ENCODE data around the gene CYP4Z1.
"Not testable (repeated sequence)": the region's sequence is repeated elsewhere in the genome, so short reads cannot be mapped to it uniquely, and the experiment has no call there.

The CYP4Z1 gene
- 0 to 0.15 (median 0) reads per million in 4 donors for total RNA-seq

GRCh38 chr1:47067097-47067594, at the start of gene CYP4Z1:
TSS of gene CYP4Z1 (plus strand) at chr1:47067231. CDS start at chr1:47067491, 260 bp downstream.
- no peak for DNase-seq

- DNase-seq = no peak
These were observed 46.0 kb upstream of the CYP4Z1 start for GRCh38 chr1:47021070-47021469.

GRCh38 chr1:47023268-47024140, 43.5 kb upstream of the CYP4Z1 start, which contains the start of gene CYP4X1:
TSS of gene CYP4X1 (plus strand) at chr1:47023669. CDS start at chr1:47023818, 149 bp downstream.
- DNase-seq = no peak

GRCh38 chr1:47024141-47024801, 42.8 kb upstream of the CYP4Z1 start:
- DNase-seq = no peak

- no peak for DNase-seq
These were observed 36.7 kb upstream of the CYP4Z1 start for GRCh38 chr1:47030170-47030805.

GRCh38 chr1:47031059-47031458, 36.0 kb upstream of the CYP4Z1 start:
- no peak for DNase-seq

- no peak for DNase-seq
These were observed 35.4 kb upstream of the CYP4Z1 start for GRCh38 chr1:47031585-47031984.

GRCh38 chr1:47036764-47037163, 30.3 kb upstream of the CYP4Z1 start:
- DNase-seq = no peak

GRCh38 chr1:47059376-47059775, 7.7 kb upstream of the CYP4Z1 start:
- DNase-seq = no peak

- DNase-seq = not testable (repeated sequence)
These were observed 2.0 kb downstream of the CYP4Z1 start for GRCh38 chr1:47069080-47069479.

GRCh38 chr1:47069509-47069908, 2.5 kb downstream of the CYP4Z1 start:
- not testable (repeated sequence) for DNase-seq

- peak in 1 of 5 donors; percentile 17 for DNase-seq
These were observed 22.3 kb downstream of the CYP4Z1 start for GRCh38 chr1:47089356-47089755.

GRCh38 chr1:47091476-47091875, 24.4 kb downstream of the CYP4Z1 start:
- DNase-seq = not testable (repeated sequence)

- no peak for DNase-seq
These were observed 37.8 kb downstream of the CYP4Z1 start for GRCh38 chr1:47104816-47105215.

- DNase-seq = no peak
These were observed 39.8 kb downstream of the CYP4Z1 start for GRCh38 chr1:47106792-47107191.

- not testable (repeated sequence) for DNase-seq
These were observed 41.0 kb downstream of the CYP4Z1 start for GRCh38 chr1:47107851-47108574.

- DNase-seq = not testable (repeated sequence)
These were observed 42.5 kb downstream of the CYP4Z1 start for GRCh38 chr1:47109482-47109881.

- DNase-seq = no peak
These were observed 46.1 kb downstream of the CYP4Z1 start for GRCh38 chr1:47113178-47113577.

GRCh38 chr1:47121039-47121438, 54.0 kb downstream of the CYP4Z1 start:
- not testable (repeated sequence) for DNase-seq

GRCh38 chr1:47124834-47125233, 57.8 kb downstream of the CYP4Z1 start:
- DNase-seq = not testable (repeated sequence)

GRCh38 chr1:47126997-47127396, 60.0 kb downstream of the CYP4Z1 start:
- DNase-seq = not testable (repeated sequence)

GRCh38 chr1:47128221-47128620, 61.2 kb downstream of the CYP4Z1 start:
- no peak for DNase-seq
